Uterus (tissue), 2 donors: ENCODE measurements around the gene WFDC2.

ENCODE experiments used
- CTCF ChIP-seq, 4 experiments: fragments of 200-600 bp in 2 of 4; fragments of 450-650 bp in 2 of 4; sonication (generic) in 2 of 4; IDR thresholded peaks; one replicate each; pipeline ENCODE4 v1.5.1; 2016 to 2019; ENCODE audit warnings: antibody characterized with exemption in 4 of 4, mild to moderate bottlenecking in 2 of 4, moderate library complexity in 1 of 4
- POLR2A ChIP-seq, 2 donors: fragments of 450-650 bp; IDR thresholded peaks; one replicate each; pipeline ENCODE4 v1.6.1; 2016; ENCODE audit warnings: antibody characterized with exemption in 2 of 2, mild to moderate bottlenecking in 1 of 2, moderate library complexity in 1 of 2

DNA sequence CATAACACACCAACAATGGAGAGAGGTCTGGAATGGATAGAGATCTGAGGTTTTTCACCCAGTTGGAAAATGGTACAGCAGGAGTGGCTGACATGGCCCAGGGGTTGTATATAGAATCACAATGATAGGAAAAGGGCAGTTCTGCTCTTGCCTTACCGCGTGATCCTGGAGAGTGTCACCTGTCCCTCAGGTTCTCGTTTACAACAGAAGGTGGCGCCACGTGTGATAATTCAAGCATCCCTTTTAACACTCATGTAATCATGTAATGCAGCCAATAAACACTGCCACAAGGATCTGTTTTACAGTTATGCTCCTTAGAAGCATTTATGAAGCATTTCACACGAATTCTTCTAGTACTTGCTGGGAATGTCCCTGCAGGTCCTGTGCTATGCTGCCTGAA, 12.9 kb upstream of the WFDC2 start:
- TF ChIP-seq CTCF (IDR thresholded peaks at IDR 0.05): no peak
- no peak for TF ChIP-seq POLR2A (IDR thresholded peaks at IDR 0.05)
